ENCODE measurements around the gene ACKR4.

GRCh38 chr3:132629928-132630327 is 32.9 kb downstream of the ACKR4 start:
- TF ChIP-seq CTCF (conservative IDR thresholded peaks at IDR 0.05) (no peak), ZFX (IDR thresholded peaks at IDR 0.05) (no peak)

All from C4-2B (cell line).